Nucleus accumbens (tissue), 56 donors: ENCODE data around the gene PLPPR1.
"Not testable (repeated sequence)": the region's sequence is repeated elsewhere in the genome, so short reads cannot be mapped to it uniquely, and the experiment has no call there.

Source experiments
- DNase-seq, 56 donors: peaks; one replicate each; lab custom pipeline; 2025; lab: John Stamatoyannopoulos, UW

The PLPPR1 gene

DNA sequence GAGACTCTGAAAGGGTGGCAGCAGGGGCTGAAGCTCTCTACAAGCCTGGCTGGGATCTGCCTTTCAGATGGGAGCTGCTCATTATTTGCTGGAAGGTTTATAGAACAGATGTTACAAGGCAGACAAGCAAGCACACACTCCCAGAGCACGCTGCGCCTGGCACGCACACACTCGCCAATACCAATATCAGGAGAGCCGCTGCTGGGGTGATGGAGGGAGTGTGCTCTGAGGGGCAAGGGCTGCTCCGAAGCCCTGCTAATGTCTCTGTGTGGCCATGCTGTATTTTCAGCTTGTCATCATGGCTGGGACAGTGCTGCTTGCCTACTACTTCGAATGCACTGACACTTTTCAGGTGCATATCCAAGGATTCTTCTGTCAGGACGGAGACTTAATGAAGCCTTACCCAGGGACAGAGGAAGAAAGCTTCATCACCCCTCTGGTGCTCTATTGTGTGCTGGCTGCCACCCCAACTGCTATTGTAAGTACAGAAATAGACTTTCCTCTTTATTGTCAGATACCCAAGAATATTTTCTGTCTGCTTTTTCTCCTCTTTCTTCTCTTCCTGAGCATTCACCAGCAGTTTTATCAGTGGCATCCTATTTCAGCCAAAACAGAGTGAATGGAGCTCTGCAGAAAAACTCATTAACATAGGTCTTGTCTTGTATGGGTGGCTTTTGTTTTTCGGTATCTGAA is 241.2 kb downstream of the PLPPR1 start:
- DNase-seq = peak in 29 of 56 donors; percentile 9 to 69 (median 36)

DNA sequence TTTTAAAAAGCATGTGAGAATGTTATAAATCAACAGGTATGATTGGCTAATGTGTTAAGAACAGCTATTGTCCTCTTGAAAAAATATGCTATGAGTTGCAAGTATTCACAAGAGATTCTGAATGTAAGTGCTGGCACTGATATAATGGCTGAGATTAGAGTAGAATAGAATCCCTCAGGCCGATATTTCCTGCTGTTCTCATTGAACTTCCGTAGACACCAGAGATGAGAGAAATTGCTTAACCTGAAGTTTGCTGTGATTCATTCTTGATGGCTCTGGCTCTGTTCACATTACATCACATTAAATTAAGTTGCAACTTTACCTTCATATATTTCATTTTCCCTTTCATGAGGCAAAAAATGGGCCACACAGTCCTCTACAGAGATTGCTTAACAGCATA is 241.8 kb downstream of the PLPPR1 start:
- DNase-seq = no peak

DNA sequence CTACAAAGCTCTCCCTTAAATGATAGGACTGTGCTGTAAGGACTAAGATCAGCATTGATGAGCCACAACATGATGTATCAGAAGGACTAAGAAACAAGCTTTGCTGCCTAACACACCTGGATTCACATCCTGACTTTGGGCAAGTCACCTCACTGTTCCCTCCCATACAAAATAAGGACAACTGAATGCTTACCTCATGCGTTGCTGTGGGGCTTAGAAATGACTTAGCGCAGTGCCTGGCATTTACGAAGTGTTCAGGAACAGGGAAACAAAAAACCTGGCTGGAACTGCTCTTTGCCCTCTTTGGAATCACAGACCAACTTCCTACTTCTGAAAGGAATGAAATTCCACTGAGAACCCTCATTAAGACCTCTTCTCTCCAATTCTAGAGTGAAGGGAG is 242.6 kb downstream of the PLPPR1 start:
- peak in 2 of 56 donors; percentile 6 to 35 for DNase-seq

DNA sequence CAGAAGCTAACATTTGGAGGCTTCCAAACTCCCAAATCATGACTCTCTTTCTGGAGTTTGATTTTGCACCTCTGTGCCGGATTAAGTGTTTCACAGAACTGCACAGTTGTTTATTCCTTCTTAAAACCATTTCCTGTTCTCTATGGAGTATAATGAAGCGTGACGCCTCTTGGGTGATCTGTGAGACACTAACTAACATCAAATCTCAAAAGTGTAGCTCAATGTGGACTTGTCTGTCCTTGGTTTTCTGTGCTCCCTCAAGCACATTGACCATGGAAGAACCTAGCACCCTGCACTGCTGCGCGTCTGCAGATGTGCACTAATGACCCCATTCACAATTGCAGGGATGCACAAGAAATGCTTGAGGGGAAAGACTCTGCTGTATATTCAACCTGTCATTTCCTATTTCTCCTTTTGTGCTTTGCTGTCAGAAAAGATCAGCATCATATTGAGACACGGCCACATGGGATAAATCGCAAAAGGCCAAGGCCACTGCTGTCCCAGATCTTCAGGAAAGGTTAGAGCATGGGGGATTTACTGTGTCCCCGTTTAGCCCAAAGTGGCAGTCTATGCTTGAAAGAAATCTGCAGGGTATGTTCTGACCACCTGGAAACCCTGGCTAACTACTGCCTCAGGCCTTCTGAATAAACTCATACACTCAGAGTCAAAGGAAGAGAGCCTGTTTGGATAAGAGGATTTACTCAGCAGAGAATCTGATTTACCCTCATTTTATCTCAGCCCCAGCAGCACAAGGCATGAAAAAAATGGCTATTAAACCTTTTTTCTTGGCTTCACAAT is 246.6 kb downstream of the PLPPR1 start:
- no peak for DNase-seq

DNA sequence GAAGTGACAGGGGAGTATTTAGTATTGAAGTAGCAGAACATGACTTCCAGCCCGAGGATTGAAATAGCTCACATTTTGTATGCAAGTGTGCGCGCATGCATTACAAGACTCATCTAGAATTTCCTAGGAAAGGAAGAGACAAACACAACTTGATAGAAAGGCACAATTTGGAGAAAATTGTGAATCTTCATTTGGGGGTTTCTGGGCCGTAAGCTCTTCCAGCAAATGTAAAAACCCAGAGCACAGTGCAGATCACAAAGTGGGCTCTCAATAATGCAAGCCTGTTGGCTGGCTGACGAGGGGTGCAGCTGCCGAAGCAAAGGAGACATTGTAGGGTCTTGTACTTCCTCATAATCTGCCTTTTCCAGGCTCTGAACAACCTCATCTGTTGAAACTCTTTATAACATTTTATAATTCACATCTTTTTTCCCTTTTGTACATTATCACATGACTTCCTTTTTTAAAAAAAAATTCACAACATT is 247.3 kb downstream of the PLPPR1 start:
- DNase-seq = peak in 16 of 56 donors; percentile 5 to 69 (median 26)

DNA sequence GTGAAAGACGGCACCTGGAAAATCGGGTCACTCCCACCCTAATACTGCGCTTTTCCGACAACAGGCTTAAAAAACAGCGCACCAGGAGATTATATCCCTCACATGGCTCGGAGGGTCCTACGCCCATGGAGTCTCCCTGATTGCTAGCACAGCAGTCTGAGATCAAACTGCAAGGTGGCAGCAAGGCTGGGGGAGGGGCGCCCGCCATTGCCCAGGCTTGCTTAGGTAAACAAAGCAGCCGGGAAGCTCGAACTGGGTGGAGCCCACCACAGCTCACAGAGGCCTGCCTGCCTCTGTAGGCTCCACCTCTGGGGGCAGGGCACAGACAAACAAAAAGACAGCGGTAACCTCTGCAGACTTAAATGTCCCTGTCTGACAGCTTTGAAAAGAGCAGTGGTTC is 262.5 kb downstream of the PLPPR1 start:
- DNase-seq = not testable (repeated sequence)

DNA sequence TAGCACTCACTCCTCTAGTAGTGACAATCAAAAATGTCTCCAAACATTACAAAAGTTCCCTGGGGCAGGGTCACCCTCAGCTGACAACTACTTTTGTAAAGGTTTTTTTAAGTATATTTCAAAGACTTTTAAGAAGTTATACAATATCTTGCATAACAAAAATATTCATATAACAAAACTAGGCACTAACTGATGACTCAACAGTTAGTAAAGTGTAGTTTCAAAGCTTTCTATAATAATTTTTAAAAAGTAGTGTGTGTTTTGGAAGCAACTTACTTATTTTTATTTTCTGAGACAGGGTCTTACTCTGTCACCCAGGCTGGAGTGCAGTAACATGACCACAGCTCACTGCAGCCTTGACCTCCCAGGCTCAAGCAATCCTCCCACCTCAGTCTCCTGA is 271.4 kb downstream of the PLPPR1 start:
- no peak for DNase-seq

DNA sequence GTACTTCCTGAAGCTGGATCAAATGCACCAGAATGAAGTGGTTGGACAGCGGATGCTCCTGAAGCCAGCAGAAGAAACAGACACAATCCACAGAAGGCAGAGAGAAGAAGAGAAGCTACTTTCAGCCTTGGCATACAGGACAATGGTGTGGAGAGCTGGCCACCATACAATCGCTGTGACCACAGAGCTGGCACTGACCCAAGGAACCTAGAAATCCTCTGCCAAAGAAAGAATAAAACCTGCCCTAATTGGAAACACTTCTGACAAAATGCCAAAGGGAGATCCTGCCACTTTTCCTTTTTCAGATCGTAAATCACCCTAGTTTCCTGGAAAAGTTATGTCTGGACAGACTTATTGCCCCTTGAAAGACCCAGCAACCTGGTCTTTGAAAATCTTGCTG is 278.5 kb downstream of the PLPPR1 start:
- no peak for DNase-seq

DNA sequence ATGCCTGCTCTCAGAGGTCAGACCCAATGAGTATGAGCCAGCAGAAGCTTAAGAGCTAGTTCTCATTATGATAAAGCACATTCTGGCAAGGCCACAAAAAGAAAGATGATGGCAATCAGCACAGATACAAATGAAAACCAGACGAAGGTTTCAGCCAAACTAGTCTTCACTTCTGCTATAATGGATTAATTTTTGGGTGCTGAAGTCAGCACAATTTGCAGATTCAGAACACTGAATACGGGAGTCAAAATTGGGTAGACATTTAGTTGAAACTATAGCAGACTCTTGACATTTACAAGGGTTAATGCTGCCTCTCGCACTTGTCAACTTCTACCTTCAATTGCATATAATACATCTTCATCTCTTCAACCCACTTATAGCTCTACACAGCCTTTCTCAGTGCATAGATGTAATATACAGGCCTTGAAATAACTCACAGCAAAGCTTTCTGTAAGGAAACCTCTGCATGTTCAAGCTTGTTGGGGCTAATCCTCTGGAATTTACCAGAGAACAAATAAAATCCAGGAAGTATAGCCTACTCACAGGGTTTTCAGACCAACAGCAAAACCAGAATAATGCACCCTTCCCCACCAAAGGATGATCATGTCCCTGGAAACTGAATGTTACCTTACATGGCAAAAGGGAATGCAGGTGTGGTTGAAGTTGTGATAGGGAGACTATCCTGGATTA is 279.1 kb downstream of the PLPPR1 start:
- no peak for DNase-seq

DNA sequence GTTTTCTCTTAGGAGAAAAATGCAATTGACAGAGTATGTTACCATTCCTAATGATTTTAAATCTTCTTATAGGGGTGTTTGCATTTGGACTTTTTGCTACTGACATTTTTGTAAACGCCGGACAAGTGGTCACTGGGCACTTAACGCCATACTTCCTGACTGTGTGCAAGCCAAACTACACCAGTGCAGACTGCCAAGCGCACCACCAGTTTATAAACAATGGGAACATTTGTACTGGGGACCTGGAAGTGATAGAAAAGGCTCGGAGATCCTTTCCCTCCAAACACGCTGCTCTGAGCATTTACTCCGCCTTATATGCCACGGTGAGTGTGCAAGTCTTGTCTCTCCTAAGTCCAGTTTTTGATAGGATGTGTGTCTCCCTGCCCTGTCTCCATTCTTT is 280.6 kb downstream of the PLPPR1 start:
- DNase-seq = peak in 2 of 56 donors; percentile 7 to 17

DNA sequence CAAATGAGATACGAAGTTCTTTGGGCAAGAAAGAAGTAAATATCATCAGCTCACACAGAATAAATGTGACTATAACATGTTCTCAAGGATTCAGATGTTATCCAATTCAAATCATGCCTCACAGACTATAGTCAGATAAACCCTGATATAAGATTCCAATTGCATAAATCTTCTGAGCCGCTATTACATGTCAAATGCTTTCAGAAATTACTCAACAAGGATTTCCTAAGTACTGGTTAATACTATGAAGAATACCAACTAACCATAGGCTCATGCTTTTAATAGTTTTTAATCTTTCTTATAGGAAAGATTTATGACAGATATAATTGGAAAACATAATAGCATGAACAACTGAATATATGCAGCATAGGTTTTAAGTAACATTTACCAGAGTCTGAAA is 282.7 kb downstream of the PLPPR1 start:
- DNase-seq = no peak

DNA sequence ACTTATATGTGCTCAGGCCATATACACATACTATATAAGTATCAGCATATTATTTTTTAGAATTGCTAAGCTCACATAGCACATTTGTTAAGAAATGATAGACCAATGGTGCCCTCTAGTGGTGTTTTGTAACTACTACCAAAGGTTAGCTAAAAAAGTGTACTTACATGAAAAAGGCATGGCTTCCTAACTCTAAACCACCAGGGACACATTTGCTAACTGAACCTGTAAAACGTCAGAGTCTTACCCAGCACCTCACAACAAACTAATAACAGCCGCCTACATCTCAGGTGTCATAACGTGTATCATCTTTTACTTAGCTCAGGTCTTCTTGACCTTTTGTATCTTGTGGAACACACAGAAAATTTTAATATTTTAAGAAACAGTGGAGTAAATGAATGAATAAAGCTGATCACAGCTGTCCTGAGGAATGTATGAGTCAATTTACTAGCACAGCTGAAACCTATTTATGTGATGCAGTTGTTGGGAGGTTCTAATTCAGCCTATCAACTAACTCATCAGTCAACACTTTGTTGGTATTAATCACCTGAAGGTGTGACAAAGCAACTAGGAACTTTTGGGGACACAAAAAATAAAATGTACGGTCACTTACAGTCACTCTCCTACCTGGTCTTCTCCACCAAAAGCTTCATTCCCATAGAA is 283.4 kb downstream of the PLPPR1 start:
- DNase-seq = peak in 1 of 56 donors; percentile 18

DNA sequence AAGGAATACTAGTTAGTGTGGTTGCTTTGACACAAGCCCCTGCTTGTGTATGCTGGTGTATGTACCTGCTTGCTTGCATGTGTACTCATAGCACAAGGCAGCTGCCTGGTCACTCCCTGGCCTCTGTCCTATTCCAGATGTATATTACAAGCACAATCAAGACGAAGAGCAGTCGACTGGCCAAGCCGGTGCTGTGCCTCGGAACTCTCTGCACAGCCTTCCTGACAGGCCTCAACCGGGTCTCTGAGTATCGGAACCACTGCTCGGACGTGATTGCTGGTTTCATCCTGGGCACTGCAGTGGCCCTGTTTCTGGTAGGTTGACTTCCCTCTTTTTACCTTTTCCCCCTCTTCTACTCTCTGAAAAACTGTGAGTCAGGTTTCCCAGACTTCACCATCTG is 284.1 kb downstream of the PLPPR1 start:
- no peak for DNase-seq

DNA sequence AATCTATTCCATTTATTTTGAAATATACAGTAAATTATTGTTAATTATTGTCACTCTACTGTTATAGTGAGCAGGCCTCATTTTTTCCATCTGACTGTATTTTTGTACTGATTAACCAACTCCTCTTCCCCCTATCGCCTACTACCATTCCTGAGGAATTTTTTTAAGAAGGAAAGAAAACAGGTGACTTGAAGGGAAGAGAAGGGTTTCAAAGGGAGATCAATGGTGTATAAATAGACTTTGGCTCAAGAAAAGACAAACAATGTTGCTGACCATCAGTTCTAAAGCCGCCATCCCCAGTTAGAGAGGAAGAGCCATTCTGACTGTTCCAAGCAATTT is 286.6 kb downstream of the PLPPR1 start:
- DNase-seq = no peak

DNA sequence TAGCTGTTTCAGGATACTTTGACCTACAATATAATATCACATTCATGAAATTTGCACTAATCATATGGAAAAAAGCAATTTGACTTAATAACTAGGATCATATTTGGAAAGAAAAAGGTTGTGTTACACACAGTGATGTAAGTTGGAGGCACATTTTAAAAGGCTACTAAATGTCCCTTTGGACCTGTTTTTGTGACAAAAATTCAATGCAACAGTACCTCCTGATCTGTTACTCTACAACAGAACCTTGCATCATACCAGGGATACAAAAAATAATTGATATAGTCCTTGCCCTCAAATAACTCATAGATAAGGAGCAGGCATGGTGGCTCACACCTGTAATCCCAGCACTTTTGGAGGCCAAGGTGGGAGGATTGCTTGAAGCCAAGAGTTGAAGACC is 289.2 kb downstream of the PLPPR1 start:
- no peak for DNase-seq

DNA sequence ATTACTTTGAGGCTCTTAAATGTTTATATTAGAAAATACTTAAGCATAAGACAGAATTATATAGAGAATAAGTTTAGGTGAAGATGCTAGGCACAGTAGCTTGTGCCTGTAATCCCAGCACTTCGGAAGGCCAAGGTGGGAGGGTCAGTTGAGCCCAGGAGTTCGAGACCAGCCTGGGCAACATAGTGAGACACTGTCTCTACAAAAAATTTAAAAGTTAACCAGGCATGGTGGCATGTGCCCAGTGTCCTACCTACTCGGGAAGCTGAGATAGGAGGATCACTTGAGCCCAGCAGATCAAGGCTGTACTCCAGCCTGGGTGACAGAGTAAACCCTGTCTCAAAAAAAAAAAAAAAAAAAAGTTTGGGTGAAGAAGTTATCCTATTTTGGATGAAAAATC is 294.6 kb downstream of the PLPPR1 start:
- no peak for DNase-seq

DNA sequence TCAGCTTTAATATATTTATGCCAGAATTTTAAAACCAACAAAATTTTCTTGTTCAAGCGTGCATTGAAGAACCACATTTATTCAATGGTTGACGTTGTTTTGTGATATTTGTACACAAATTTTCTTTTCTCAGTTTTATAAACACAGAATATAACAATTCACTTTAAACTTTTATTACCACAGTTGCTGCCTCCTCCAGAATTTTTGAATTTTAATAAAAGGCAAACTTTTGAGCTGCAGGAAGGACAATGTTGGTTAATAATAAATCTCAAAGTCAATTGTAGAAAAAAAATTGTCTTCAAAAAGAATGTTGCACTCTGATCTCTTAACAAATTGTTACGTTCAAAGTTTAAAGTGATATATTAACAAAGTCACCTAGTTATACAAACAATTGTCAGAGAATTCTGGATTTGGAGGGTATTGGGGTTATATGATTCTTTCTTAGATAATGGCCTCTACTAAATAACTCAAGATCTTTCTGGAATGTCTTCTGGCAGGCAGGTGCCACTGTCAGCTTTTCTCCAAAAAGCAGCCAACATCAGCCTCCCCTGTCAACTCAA is 295.8 kb downstream of the PLPPR1 start:
- DNase-seq = no peak

DNA sequence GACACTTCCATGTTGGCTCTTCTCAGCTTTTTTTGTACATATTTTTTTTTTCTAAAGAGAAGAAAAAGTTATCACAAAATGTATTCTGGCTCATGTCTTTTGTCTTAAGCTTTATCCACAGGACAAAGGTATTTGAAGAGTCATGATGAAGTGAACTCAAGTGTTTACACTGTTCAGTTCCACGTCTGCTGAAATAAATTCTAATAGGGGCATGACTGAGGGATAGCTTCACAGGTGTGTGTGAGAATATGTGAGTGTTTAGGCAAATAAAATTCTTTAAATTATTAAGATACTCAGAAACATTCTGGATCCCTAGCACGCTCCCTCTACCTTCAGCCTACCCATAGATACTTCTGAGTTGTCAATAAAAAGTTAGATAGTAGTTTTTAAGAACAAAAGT is 296.5 kb downstream of the PLPPR1 start:
- no peak for DNase-seq

DNA sequence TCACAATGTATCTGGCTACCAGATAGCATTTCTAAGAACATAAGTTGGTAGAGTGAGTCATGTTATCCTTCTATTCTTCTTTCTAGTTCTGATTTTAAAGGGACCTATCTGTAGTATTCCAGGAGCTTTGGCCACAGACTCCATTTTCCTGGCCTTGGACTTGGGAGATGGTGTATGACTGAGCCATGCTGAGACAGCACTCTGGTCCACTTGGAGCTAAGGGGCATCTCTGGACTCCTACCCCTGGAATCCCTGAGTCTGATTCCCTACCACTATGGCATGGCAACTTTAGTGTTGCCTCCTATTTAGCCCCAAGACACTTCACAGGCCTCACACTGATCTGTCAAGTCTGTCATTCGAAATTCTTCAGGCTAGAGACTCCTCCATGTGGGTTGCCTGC is 297.5 kb downstream of the PLPPR1 start:
- DNase-seq = no peak

DNA sequence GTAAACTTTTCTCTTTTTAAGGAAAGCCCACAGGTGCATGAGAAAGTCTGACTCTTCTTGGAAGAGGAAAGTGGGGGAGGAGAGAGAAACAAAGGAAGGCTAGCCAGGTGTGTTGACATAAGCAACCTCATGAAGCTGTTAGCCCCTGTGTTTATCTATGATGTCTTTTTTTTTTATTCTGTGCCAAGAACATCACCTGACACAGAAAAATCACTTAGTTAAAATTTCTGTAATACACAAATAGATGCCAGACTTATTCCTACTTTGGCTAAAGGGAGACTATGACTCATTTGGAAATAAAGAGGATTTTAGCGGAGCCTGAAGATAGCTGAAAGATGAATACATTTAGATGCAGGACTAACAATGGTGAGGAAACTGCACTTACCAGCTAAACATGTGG is 298.0 kb downstream of the PLPPR1 start:
- no peak for DNase-seq
